Neural progenitor cell (in vitro differentiated cells): ENCODE results near the gene LIMS2.

Experiments used
- EZH2 ChIP-seq: fragments of 200-600 bp; sonication (generic); IDR thresholded peaks from 2 replicates; pipeline ENCODE4 v1.6.1; 2017; ENCODE audit warnings: antibody characterized with exemption, mild to moderate bottlenecking, moderate library complexity
- TF ChIP-seq, protein P1 (sequence below): fragments of 200-600 bp; sonication (generic); IDR thresholded peaks from 2 replicates; pipeline ENCODE4 v1.5.1; 2017; ENCODE audit warnings: antibody characterized with exemption, mild to moderate bottlenecking

GRCh38 chr2:127636248-127637235 lies 38.8 kb downstream of the LIMS2 start:
- TF ChIP-seq, protein P1, sequence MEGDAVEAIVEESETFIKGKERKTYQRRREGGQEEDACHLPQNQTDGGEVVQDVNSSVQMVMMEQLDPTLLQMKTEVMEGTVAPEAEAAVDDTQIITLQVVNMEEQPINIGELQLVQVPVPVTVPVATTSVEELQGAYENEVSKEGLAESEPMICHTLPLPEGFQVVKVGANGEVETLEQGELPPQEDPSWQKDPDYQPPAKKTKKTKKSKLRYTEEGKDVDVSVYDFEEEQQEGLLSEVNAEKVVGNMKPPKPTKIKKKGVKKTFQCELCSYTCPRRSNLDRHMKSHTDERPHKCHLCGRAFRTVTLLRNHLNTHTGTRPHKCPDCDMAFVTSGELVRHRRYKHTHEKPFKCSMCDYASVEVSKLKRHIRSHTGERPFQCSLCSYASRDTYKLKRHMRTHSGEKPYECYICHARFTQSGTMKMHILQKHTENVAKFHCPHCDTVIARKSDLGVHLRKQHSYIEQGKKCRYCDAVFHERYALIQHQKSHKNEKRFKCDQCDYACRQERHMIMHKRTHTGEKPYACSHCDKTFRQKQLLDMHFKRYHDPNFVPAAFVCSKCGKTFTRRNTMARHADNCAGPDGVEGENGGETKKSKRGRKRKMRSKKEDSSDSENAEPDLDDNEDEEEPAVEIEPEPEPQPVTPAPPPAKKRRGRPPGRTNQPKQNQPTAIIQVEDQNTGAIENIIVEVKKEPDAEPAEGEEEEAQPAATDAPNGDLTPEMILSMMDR: no peak
- TF ChIP-seq EZH2: no peak
